Measurements from ENCODE around the gene ZNF646.
A peak's percentile ranks its signal among the peaks of the same experiment; 100 is the strongest.

The ZNF646 gene

DNA sequence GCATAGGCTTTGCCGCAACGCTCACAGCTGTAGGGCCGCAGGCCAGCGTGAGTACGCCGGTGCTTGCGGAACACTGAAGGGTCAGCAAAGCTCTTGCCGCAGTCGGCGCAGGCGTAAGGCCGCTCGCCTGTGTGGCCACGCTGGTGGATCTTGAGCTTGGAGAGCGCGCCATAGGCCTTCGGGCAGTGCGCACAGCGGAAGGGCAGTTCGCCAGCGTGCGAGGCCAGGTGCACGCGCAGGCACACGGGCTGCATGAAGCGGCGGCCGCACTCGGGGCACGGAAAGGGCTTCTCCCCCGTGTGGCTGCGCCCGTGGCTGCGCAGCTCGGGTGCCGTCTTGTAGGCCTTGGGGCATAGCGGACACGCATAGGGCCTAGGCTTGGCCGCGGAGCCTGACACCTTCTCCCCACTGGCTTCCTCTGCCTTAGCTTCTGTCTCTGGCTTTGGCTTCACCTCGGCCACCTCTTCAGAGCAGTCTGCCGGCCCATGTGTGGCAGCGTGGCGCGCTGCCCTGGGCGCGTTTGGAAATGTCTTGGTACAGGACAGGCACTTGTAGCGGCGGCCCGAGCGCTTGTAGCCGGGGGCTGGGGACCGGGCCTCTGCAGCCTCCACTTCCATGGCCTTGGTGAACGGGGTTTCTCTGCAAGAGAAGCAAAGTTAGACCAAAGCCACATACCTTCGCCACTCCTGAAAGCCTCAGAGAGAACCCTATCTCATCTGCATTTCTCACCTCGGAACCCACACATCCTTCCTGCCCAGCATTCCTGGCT is 10.2 kb upstream of the ZNF646 start:
- no peak for DNase-seq

DNA sequence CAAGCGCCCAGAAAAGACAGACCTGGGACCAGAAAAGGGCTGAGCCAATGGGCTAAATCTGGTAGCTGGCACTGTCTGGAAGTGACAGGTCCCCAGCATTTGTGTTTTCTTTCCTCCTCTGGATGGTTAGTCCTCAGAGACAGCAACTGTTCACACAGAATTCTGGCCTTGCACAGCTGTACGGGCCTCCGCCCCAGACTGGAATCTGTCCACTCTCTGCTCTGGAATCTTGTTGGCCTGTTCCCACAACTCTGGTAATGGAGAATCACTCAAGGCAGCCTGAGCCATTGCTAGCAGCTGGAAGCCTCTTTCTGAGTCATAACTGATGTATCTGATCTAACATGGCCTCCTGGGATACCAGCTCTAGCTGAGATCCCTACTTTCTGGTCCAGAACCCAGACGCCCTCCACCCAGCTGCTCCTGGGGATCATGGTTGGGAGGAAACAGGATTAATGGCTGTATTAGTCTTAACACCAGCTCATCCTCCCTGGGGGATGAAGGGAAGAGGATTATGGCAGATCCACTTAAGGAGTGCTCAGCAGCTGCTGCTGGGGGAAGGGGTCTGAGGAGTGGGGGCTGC is 9.2 kb upstream of the ZNF646 start:
- no peak for DNase-seq

DNA sequence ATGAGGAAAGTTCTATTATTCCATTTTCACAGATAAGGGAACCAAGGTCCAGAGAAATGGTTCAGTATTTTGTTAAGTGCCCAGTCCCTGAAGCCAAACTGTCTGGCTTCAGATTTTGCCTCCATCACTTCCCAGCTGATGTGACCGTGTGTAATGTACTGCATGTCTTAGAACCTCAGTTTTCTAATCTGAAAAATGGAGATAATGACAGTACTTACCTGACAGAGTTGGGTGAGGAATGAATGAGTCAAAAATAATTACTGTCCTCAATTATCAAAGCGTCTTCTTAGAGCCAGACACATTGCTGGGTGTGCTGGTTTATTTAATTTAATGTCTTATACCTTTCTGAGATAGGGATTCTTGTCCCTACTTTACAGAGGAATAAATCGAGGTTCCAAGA is 6.9 kb upstream of the ZNF646 start:
- no peak for DNase-seq

DNA sequence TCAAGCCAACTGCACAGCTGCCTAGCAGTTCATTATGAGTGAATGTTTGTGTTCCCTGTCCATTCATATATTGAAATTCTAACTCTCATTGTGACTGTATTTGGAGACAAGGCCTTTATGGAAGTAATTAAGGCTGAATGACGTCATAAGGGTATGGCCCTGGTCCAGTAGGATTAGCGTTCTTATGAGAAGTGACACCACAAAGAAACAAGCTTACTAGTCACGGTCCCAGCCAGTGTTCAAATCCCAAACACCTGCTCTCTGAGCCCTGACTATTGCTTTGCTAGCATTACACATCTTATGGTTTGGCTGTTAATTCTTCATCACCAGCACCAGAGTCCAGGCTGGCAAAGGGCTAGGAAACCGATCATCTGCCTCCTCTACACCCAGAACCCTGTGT is 2.4 kb upstream of the ZNF646 start:
- DNase-seq = no peak

DNA sequence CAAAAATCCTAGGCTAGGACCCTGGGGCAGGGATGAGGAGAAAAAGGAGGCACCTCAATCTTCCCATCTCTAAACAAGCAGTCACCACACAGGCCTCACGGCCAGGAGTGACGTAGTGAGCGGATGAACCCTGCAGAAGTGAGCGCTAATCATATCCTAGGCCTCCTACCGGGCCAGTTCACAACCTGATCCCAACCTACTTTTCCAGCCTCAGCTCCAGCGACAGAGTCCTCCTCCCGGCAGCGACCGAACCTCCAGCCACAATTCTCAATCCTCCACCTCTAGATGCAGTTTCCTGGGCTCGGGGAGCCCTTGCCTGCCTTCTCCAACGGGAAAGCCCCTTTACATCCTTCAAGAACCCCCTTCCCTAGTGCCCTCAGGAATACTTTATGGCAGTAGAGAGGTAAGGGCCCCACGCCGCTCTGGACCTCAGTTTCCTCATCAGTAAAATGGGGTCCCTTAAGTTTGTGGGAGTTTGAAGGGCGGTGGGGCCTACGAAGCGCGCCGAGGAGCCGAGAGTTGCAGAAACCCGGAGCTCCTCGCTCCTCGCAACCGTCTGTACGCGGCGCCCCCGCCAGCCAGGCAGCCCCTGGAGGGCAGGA is 1.6 kb upstream of the ZNF646 start:
- DNase-seq = peak in 2 of 14 donors; percentile 35 to 47

DNA sequence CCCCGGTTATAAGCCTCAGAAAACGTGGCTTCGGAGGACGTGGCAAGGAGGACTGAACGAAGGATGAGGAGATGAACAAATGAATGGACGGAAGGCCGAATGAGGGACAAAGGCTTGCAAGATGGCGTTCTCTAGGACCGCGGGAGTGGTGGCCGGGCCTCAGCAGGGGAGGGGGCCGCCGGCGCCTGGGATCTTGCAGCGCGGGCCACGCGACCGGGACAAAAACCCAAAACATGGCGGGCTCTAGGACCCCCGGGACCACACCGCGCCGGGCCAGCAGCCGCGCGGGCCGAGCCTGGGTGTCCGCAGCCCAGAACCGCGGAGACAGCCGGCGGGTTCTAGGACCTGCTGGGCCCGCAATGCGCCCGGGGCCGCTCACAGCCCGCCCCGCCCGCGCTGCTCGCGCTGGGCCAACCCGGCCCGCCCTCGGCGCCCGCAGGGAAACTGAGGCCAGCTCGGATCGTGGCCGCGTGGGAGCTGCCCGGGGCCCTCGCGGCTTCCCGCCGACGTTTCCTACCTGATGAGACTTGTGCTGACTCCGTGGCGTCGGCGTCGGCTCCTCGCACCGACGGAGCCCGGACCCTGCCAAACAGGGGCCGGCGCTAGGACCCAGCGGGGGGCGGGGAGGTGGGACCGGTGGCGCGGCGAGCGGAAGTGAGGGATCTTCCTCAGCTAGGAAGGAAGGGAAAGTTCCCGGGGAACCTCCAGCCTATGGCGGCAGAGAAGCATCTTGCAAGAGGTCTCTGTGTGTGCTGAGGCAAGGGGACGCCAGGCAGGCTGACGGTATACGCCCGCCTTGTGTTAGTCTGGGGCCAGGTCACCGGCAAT is 866 bp upstream of the ZNF646 start:
- DNase-seq = peak; percentile 54 to 98 (median 91)

DNA sequence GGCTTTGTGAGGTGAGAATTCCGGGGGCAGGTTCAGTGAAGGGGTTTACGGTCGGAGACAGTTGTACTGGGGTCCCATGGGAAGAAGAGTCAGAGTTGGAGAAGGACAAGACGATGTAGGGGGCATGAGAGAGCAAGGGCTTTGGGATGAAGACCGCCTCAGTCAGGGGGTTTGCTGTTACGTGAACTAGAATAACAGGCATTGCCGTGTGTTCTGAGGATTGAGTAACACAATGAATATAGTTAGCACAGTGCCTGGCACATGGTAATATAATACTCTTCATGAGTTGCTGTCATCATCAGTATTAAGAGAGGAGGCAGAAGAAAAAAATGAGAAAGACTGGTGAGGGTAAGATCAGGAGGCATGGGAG is 577 bp downstream of the ZNF646 start:
- DNase-seq = no peak

DNA sequence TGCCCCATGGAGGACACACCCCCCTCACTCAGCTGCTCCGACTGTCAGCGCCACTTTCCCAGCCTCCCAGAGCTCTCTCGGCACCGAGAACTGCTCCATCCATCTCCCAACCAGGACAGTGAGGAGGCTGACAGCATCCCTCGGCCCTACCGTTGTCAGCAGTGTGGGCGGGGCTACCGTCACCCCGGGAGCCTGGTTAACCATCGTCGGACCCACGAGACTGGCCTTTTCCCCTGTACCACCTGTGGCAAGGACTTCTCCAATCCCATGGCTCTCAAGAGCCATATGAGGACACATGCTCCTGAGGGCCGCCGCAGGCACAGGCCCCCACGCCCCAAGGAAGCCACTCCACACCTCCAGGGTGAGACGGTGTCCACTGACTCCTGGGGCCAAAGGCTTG is 2.1 kb downstream of the ZNF646 start:
- DNase-seq = no peak

DNA sequence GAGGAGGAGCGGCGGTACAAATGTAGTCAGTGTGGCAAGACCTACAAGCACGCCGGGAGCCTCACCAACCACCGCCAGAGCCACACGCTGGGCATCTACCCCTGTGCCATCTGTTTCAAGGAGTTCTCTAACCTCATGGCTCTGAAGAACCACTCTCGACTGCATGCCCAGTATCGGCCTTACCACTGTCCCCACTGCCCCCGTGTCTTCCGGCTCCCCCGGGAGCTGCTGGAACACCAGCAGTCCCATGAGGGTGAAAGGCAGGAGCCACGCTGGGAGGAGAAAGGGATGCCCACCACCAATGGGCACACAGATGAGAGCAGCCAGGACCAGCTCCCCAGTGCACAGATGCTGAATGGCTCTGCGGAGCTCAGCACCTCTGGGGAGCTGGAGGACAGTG is 2.8 kb downstream of the ZNF646 start:
- DNase-seq = no peak

DNA sequence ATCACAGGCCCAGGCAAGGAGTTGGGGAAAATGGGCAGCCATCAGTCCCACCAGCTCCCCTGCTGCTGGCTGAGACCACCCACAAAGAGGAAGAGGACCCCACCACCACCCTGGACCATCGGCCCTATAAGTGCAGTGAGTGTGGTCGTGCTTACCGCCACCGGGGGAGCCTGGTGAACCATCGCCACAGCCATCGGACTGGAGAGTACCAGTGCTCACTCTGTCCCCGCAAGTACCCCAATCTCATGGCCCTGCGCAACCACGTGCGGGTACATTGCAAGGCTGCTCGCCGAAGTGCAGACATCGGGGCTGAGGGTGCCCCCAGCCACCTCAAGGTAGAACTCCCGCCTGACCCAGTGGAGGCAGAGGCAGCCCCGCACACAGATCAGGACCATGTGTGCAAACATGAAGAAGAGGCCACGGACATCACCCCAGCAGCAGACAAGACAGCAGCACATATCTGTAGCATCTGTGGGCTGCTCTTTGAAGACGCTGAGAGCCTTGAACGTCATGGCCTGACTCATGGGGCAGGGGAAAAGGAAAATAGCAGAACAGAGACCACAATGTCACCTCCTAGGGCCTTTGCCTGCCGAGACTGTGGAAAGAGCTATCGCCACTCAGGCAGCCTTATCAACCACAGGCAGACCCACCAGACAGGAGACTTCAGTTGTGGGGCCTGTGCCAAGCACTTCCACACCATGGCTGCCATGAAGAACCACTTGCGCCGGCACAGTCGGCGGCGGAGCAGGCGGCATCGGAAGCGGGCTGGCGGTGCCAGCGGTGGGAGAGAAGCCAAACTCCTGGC is 3.6 kb downstream of the ZNF646 start:
- DNase-seq = no peak

DNA sequence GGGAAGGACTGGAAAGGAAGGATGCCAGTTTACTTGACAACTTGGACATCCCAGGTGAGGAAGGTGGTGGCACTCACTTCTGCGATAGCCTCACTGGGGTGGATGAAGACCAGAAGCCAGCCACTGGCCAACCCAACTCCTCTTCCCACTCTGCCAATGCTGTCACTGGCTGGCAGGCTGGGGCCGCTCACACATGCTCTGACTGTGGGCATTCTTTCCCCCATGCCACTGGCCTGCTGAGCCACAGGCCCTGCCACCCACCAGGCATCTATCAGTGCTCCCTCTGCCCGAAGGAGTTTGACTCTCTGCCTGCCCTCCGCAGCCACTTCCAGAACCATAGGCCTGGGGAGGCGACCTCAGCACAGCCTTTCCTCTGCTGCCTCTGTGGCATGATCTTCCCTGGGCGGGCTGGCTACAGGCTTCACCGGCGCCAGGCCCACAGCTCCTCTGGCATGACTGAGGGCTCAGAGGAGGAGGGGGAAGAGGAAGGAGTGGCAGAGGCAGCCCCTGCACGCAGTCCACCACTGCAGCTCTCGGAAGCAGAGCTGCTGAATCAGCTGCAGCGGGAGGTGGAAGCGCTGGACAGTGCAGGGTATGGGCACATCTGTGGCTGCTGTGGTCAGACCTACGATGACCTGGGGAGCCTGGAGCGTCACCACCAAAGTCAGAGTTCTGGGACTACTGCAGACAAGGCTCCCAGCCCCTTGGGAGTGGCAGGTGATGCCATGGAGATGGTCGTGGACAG is 4.5 kb downstream of the ZNF646 start:
- no peak for DNase-seq

DNA sequence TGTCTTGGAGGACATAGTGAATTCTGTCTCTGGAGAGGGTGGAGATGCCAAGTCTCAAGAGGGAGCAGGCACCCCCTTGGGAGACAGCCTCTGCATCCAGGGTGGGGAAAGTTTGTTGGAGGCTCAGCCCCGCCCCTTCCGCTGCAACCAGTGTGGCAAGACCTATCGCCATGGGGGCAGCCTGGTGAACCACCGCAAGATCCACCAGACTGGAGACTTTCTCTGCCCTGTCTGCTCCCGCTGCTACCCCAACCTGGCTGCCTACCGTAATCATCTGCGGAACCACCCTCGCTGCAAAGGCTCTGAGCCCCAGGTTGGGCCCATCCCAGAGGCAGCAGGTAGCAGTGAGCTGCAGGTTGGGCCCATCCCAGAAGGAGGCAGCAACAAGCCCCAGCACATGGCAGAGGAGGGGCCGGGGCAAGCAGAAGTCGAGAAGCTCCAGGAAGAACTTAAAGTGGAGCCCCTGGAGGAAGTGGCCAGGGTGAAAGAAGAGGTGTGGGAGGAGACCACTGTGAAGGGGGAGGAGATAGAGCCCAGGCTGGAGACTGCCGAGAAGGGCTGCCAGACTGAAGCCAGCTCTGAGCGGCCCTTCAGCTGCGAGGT is 5.2 kb downstream of the ZNF646 start:
- no peak for DNase-seq

DNA sequence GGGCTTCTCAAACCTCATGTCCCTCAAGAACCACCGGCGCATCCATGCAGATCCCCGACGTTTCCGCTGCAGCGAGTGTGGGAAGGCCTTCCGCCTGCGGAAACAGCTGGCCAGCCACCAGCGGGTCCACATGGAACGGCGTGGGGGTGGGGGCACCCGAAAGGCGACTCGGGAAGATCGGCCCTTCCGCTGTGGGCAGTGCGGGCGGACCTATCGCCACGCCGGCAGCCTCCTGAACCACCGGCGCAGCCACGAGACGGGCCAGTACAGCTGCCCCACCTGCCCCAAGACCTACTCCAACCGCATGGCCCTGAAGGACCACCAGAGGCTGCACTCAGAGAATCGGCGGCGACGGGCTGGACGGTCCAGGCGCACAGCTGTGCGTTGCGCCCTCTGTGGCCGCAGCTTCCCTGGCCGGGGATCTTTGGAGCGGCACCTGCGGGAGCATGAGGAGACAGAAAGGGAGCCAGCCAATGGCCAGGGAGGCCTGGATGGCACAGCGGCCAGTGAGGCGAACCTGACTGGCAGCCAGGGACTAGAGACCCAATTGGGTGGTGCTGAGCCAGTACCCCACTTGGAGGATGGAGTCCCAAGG is 5.9 kb downstream of the ZNF646 start:
- DNase-seq = no peak

DNA sequence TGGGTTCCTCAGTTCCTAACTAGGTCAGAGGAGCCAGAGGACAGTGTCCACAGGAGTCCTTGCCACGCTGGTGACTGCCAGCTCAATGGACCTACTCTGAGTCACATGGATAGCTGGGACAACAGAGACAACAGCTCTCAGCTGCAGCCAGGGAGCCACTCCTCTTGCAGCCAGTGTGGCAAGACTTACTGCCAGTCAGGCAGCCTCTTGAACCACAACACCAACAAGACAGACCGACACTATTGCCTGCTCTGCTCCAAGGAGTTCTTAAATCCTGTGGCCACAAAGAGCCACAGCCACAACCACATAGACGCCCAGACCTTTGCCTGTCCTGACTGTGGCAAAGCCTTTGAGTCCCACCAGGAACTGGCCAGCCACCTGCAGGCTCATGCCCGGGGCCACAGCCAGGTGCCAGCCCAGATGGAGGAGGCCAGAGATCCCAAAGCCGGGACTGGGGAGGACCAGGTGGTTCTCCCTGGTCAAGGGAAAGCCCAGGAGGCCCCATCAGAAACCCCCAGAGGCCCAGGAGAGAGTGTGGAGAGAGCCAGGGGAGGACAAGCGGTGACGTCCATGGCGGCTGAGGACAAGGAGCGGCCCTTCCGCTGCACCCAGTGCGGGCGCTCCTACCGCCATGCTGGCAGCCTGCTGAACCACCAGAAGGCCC is 6.7 kb downstream of the ZNF646 start:
- DNase-seq = no peak

DNA sequence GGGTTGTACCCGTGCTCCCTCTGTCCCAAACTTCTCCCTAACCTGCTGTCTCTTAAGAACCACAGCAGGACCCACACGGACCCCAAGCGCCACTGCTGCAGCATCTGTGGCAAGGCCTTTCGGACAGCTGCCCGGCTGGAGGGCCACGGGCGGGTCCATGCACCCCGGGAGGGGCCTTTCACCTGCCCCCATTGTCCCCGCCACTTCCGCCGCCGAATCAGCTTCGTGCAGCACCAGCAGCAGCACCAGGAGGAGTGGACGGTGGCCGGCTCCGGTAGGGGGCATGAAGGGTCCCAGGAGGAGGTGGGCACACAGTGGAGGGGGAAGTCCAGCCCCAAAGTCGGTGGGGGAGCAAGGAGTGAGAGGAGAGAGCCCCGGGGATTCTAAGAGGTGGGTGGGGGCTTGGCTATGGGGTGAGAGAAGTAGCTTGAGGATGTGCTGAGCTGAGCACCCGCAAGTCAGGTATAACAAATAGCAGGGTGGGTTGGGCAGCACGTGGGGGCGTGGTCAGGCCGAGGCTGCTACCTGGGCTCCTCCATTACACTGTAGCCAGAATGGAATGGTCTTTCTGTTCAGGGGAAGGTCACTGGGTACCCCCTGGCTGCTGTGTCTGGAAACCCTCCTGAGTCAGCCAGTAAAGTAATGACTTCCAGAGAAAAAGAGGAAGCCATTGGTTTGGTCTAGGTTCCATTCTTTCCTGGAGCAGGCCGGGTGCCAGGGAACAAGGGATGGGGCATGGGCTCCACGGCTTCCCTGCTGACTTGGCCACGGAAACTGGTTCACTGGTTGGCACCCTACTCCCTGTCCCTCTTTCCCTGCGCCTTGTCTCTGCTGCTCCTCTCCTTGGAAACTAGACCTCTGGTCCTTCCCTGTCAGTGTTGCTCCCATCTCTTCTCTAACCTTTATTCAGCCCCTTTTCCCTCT is 7.5 kb downstream of the ZNF646 start:
- peak in 9 of 14 donors; percentile 12 to 69 (median 28) for DNase-seq

DNA sequence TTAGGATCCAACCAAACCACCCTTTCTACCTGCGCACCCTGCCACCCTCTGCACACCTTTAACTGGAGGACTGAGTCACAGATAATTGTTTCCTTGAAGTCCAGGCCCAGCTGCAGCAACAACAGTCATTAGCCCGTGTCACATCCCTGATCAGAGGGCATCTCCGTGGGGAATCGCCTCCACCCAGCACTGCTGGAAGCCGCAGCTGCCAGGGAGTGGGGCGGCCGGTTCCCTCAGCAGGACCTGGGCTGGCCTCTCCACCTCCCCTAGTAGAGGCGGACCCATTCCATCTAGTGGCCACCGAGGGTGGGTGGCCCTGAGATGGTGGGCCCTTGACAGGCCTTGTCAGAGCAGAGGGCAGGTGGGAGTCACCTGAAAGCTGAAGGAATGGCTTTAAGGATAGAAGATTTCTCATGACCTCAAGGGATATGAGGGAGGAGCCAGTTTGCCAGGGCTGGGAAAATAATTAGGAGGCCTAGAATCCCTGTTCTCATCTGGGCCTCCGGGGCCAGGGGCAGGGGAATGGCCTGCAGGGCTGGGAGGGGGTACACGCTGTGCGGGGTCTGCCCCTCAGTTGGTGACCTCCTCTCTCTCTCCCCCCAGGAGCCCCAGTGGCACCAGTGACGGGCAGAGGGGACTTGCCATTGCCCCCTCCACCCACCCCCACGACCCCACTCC is 8.3 kb downstream of the ZNF646 start:
- no peak for DNase-seq

DNA sequence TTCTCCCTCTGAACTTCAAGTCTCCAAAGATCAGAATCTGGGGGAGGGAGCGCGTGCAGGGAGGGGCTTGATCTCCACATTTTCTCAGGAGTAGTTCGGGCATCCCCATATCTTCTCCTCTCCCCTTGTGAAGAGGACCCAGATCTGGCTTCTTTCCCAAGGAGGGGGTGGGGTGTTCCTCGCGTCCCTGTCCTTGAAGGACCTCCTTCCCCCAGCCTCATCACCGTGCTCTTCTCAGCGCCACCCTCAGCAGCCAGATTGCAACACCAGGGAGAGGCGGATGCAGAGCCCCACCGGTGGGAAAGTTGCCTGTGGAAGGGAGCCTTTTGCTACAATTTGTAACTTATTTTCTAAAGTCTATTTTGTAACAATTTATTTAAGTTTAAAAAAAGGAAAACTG is 8.9 kb downstream of the ZNF646 start:
- no peak for DNase-seq

DNA sequence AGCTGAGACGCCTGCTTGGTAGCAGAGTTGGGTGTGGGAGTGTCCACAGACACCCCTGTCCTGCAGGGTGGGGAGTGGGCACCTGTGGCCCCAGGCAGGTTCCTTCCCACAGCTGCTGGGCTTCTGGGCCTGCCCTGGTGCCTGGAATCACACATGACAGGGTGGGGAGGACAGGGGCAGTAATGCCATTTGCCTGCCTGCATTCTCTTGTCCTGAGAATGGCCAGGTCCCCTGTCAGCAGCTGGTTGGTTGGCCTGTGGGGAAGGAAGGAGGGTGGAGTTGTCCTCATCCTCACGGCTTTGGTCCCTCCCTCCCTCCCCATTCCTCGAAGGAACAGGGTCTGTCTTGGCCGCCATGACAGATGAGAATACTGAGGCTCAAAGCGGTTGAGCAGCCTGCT is 9.3 kb downstream of the ZNF646 start:
- no peak for DNase-seq

All from C1 segment of cervical spinal cord (tissue), 14 donors.